Measurements from ENCODE around the gene COG1.

DNA sequence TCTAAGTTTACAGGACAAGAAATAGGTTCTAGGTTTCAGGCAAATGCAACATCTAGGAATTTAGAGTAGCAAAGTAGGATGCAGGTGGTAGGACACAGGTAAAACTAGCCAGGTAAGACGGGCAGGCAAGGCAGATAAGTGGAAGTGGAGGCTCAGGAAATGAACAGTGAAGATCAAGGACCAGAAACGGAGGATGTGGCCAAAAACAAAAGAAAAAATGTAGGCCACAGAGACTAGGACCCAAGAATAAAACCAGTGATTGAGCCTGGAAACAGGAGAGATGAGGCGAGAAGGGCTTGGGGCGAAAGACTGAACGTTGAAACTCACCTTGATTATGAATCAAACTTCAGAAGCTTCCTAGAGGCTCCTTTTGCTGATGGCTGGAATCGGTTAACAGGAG lies 44.9 kb downstream of the COG1 start:
- TF ChIP-seq, protein P1, sequence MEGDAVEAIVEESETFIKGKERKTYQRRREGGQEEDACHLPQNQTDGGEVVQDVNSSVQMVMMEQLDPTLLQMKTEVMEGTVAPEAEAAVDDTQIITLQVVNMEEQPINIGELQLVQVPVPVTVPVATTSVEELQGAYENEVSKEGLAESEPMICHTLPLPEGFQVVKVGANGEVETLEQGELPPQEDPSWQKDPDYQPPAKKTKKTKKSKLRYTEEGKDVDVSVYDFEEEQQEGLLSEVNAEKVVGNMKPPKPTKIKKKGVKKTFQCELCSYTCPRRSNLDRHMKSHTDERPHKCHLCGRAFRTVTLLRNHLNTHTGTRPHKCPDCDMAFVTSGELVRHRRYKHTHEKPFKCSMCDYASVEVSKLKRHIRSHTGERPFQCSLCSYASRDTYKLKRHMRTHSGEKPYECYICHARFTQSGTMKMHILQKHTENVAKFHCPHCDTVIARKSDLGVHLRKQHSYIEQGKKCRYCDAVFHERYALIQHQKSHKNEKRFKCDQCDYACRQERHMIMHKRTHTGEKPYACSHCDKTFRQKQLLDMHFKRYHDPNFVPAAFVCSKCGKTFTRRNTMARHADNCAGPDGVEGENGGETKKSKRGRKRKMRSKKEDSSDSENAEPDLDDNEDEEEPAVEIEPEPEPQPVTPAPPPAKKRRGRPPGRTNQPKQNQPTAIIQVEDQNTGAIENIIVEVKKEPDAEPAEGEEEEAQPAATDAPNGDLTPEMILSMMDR (IDR thresholded peaks at IDR 0.05; ENCODE audit: low read length), result no peak
- no peak for TF ChIP-seq EZH2 (optimal IDR thresholded peaks at IDR 0.05; ENCODE audit: low read depth, low read length)
